HL-60 (cell line): ENCODE results near the gene GFOD2.

Experiments used
- DNase-seq, 2 experiments: peaks; one replicate each; pipeline ENCODE4 v3.0.0-alpha.2; 2010 to 2020; ENCODE audit warnings: low read depth in 1 of 2, low spot score in 1 of 2
- H3K27ac ChIP-seq: fragments of 250-450 bp; sonication (Bioruptor Pico); replicated peaks from 2 replicates; pipeline ENCODE4 v1.5.1; 2020; ENCODE audit warnings: mild to moderate bottlenecking, moderate library complexity
- H3K27me3 ChIP-seq: fragments of 250-450 bp; sonication (Bioruptor Pico); 2 replicates; pipeline ENCODE4 v1.5.1; 2021; ENCODE audit warnings: mild to moderate bottlenecking, moderate library complexity; ENCODE audit not compliant: insufficient read depth, poor library complexity, severe bottlenecking
- H3K4me3 ChIP-seq: replicated peaks from 2 replicates; pipeline ENCODE4 v1.5.1; 2011; ENCODE audit warnings: mild to moderate bottlenecking, control low read depth, low read length; ENCODE audit not compliant: insufficient read depth
- CTCF ChIP-seq: IDR thresholded peaks from one replicate; pipeline ENCODE4 v1.5.1; 2011; ENCODE audit warnings: low read length, control low read depth, inconsistent platforms; ENCODE audit not compliant: insufficient read depth
- GABPA ChIP-seq: IDR thresholded peaks from 2 replicates; pipeline ENCODE4 v1.6.1; 2012; ENCODE audit warnings: low read depth
- POLR2AphosphoS5 ChIP-seq: IDR thresholded peaks from 2 replicates; pipeline ENCODE4 v1.6.1; 2012; ENCODE audit warnings: low read depth
- REST ChIP-seq: IDR thresholded peaks from 2 replicates; pipeline ENCODE4 v1.6.1; 2012; ENCODE audit warnings: low read depth; ENCODE audit not compliant: insufficient replicate concordance
- SPI1 ChIP-seq: IDR thresholded peaks from 2 replicates; pipeline ENCODE4 v1.6.1; 2012; ENCODE audit warnings: low read depth, mild to moderate bottlenecking, borderline replicate concordance

Gene GFOD2

GRCh38 chr16:67701420-67701819, 17.7 kb downstream of the GFOD2 start:
- no peak overlapping the region for H3K4me3 ChIP-seq
- no peak overlapping the region for H3K27ac ChIP-seq
- TF ChIP-seq REST (no peak), SPI1 (no peak), CTCF (no peak), POLR2AphosphoS5 (no peak), GABPA (no peak)
- no peaks in the 10 kb centered on the region for H3K27me3 ChIP-seq
- no peak for DNase-seq

- Histone ChIP-seq H3K4me3 (no peak overlapping the region), H3K27me3 (no peaks in the 10 kb centered on the region), H3K27ac (no peak overlapping the region)
- DNase-seq = no peak
- TF ChIP-seq POLR2AphosphoS5 (no peak), REST (no peak), CTCF (no peak), SPI1 (no peak), GABPA (no peak)
These were observed 19.9 kb downstream of the GFOD2 start for GRCh38 chr16:67699265-67699664.

GRCh38 chr16:67697422-67698185, 21.5 kb downstream of the GFOD2 start:
- no peak for TF ChIP-seq REST
- TF ChIP-seq POLR2AphosphoS5 = no peak
- TF ChIP-seq CTCF = no peak

More at GRCh38 chr16:67697422-67698185, 21.5 kb downstream of the GFOD2 start:
- Histone ChIP-seq H3K27ac (peak overlapping the region; percentile 66), H3K27me3 (no peaks in the 10 kb centered on the region), H3K4me3 (no peak overlapping the region)
- peak; percentile 61 to 88 for DNase-seq
